DMS114 treated with DMSO at 0.1 percent for 48 hours (cell line): ENCODE results near the gene EPHA10.

Experiments used
- DNase-seq: peaks from one replicate; lab custom pipeline; 2025; ENCODE audit not compliant: unreplicated experiment; lab: John Stamatoyannopoulos, UW

The EPHA10 gene

GRCh38 chr1:37734629-37735591 lies 30.0 kb downstream of the EPHA10 start:
- DNase-seq, result no peak

- DNase-seq, result no peak
These were observed 32.7 kb downstream of the EPHA10 start for GRCh38 chr1:37732111-37732780.

GRCh38 chr1:37731312-37732019 lies 33.5 kb downstream of the EPHA10 start:
- no peak for DNase-seq

GRCh38 chr1:37730376-37730775 lies 34.5 kb downstream of the EPHA10 start:
- no peak for DNase-seq

DNA sequence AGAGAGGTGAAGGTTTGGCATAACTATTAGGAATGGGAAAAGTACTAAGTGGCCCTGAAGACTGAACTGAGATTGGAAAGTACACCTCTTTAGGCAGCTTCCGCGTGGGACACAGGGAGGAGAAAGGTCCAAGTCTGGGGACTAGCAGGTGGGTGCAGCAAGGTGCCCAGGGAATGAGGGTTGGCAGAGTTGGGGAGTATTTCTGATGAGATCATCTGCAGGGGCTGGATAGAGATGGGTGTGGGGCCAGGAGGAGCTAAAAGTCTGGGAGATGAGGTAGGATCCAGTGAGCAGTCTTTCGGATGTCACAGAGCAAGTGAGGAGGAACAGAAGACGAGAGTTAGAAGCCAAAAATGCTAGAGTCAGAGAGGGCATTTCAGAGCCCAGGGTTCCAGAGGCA lies 36.5 kb downstream of the EPHA10 start:
- no peak for DNase-seq

DNA sequence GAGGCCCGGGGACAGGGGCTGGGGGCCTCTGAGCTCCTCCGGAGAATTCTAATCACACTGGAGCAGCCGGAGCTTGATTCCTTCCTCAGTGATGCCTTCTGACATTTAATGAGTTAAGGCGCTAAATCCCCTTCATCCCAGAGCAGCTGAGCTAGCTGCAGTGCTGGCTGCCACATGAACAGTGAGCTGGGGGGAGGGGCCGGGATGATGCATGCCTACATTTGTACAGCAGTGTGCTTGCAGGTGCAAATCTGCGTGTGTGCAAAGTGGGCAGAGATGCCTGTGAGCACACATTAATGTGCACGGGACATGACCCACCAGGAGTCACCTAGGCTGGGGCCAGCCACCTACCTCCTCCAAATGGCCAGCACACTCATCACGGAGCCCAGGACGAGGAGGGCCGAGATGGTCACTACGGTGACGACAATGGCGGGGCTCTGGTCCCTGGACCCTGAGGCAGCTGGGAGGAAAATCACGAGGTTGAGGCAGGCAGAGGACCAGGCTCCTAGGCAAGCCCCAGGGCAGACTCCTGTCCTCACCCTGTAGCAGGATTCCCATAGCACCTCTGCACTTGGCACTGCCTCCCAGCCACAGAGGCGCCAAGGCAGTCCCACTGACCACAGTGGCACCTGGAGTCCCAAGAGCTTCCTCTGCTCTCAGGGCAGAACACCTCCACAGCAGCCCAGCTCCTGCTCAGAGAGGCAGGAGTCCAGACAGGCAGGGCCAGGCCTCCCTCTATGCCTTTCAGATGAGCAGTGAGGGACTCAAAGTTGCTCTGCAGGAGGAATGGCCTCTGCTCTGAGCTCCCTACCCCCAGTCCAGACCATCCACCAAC lies 38.0 kb downstream of the EPHA10 start:
- no peak for DNase-seq

GRCh38 chr1:37725851-37726613 lies 38.9 kb downstream of the EPHA10 start:
- DNase-seq, result no peak

DNA sequence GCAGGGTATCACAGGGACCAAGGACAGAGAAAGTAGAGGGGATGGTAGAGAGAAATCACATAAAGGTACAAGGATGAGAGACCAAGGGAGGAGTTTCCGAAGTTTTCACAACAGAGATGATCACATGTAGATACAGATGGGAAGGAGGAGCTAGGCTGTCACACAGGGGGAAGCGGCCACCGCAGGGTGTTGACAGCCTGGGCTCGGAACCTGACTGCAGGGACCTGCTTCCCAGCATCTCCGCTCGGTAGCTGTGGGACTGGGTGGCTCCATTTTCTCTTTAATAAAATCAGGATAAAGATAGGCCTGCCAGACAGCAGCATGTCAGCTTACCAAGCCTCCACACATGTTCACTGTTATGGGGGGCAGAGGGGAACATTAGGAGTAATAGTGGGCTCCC lies 40.3 kb downstream of the EPHA10 start:
- DNase-seq, result no peak

DNA sequence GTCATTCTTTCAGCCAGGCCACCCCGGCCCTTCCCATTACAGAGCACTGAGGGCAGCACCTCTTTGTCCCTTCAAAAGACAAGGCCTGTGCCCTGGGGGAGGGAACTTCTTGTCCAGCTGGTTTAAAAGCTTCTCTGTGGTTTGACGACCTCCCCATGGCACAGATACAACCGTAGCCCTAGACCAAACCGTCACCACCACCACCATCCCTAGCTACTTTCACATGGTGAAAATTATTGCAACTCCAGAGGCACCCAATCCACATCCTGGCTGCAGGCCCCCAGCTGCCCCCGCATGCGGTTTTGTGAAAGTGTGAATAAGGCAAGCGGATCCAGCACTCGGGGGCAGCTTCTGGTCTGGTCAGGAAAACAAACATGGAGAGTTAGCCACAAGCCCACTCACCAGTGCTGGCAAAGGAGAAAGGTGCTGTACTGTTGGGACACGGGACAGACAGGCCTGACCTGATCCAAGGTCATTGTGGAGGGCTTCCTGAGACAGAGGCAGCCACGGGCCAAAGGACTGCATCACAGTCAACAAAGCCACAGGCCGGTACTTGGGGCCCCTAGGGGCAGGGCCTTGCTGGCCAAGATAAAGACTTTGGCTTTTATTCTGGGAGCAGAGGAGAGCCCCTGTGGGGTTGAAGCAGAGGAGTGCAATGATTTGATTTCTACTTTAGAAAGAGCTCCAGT lies 41.4 kb downstream of the EPHA10 start:
- DNase-seq, result no peak

GRCh38 chr1:37723072-37723389 lies 41.9 kb downstream of the EPHA10 start:
- no peak for DNase-seq

GRCh38 chr1:37722181-37723071 lies 42.5 kb downstream of the EPHA10 start:
- DNase-seq, result no peak

DNA sequence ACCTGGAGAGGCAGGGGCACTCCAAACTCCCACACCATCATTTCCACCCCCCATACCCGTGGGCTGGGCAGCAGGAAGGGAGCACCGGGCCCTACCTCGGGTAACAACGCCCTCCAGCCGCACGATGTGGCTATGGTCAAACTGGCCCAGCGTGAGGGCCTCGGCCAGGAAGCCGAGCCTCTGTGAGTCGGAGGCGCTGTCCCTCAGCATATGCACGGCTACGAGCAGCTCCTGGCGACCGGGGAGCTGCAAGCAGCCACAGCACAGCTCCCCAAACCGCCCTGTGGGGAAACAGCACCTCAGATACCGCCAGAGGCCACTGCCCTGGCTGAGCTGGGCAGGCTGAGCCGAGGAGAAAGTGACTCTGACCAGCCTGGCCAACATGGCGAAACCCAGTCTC lies 43.4 kb downstream of the EPHA10 start:
- no peak for DNase-seq

DNA sequence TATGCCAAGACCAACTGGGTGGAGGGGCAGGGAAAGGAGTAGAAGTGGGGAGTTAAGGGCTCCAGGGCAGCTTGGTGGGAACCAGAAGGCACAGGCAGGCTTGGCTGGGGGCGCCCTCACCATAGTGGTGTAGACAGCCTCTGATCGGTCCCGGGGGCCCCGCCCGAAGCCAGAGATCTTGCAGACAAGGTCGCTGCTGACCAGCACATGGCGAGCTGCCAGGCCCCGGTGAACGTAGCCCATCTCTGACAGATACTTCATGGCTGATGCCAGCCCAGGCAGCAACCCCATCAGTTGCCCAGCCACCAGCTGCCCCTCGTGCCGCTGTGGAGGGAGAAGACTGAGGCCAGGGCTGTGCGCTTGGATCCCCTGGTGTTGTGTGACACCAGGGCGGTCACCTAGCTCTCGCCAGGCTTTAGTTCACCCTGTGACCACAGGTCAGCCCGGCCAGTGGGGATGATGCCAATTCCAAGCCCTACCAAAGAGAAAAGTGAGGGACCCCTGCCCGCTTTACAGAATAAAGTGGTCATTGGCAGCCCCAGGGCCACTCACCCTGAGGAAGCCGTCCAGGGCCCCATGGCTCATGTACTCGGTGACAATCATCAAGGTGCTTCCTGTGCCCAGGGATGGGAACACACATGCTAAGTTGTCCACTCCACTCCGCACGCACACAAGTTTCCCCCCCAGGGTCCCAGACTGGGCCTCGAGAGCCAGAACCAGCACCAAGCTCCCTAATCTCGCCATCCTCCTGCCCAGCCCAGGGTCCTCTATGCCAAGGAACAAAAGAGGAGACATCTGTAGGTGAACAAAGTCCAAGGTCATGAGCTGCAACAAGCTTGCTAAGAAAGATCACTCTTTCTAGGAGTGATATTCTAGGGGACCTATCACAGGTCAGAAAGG lies 44.4 kb downstream of the EPHA10 start:
- no peak for DNase-seq

DNA sequence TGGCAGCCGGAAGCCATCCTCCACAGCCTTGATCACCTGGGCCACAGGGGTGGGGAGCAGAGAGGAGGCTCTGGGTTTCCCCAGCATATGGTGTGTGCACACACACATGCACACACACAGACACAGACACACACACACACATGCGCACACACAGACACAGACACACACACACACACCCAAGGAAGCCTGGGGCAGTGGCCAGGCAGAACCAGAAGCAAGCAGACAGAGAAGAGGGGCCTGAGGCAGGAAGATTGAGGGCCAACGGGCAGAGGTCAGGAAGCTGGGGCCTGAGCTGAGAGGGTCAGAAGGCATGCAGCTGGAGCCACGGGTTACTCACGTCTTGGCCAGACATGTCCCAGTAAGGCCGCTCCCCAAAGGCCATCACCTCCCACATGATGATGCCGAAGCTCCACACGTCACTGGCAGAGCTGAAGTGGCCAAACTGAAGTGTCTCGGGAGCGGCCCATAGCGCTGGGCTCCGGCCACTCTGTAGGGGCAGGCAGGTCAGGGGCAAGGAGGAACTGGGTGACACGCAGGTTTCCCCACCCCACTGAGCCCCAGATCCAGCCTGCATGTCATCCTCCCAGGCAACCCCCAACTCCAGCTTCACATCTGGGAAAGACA lies 45.2 kb downstream of the EPHA10 start:
- no peak for DNase-seq

GRCh38 chr1:37718901-37719571 lies 45.9 kb downstream of the EPHA10 start:
- no peak for DNase-seq

DNA sequence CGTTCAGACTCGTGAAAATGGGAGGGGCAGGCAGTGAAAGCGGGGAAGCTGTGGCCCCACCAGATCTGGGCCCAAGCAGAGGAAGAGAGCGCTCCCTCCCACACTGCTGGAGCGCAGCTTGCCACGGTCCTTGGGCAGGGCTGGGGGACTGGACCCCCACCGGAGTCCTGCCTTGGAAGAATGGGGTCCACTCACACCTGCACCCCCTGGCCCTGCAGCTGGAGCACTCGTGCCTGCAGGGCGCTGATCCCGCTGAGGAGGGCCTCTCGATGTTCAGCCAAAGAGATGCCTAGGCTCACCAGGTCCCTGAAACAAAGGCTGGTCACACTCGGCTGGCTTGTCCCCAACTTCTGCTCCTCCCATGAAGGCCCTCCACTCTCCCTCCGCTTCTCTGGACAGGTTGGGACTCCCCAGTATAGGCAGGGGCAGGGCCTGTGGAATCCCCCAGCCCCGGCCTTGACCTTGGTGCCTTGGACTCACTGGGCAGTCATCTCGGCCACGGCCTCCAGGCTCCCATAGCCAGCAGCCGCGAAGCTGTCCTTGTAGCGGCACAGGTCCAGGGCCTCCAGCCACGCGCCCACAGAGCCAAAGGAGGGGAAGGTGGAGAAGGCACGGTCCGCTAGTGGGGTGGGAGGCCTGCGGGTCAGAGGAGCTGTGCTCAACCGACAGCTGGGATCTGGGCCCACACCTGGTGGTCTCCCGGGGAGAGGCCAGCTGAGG lies 46.6 kb downstream of the EPHA10 start:
- DNase-seq, result no peak
